HUDEP-2 (cell line): ENCODE measurements around the gene LIN28B.
"Not testable (repeated sequence)": the region's sequence is repeated elsewhere in the genome, so short reads cannot be mapped to it uniquely, and the experiment has no call there.

Experiments used
- DNase-seq, 76 experiments: peaks; one replicate each; lab custom pipeline; 2025; ENCODE audit not compliant: unreplicated experiment in 76 of 76; lab: John Stamatoyannopoulos, UW

The LIN28B gene

DNA sequence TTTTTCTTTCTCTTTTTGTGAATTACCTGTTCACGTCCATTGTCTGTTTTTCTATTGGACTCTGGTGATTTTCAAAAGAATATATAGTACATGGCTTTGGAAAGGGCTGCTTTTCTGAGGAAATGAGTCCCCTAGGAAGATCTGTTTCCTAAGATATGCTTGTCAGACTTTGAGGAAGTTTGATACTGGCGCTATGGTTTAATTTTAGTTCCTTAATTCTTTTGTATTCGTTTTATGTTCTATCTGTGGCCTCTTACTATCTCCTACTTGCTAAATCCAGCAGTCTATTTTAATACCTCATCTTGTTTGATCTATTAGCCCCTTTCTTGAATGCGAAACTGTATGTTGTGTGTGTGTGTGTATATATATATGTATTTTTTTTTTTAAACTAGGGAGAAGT lies 101.9 kb downstream of the LIN28B start:
- no peak for DNase-seq

DNA sequence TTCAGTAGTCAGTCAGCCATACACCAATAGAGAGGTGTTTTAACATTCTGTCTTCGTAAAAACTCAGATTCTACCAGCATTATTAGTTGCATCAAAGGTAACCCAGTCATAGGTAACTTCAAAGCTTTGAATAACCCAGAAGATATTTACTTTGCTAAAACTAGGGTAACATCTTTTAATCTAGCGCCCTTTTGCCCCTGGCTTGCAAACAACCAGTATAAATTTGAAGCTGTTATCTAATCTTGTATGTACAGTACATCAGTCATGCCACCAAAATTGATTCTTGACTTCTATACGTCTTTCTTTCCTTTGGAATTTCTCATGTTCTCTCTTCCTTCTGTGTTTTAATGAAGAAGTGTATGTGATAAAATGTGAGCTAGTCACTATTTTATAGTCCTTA lies 109.3 kb downstream of the LIN28B start:
- no peak for DNase-seq

DNA sequence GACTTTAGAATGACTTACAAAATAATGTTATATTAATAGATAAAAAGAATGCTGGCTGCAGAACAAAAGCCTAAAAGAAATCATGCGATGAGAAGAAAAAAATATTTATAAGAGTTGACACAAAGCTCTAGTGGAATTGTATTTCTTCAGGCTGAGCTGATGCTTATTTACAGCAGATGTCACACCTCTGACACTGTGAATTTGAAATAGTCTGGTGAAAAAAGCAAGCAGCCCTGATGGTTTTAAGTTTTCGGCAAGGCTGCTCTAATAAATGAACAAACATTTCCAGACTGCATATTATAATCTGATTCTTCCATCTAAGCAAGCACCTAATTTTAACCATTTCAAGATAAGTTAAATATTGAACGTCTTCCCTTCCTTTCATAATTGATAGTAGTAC lies 109.9 kb downstream of the LIN28B start:
- DNase-seq = no peak

DNA sequence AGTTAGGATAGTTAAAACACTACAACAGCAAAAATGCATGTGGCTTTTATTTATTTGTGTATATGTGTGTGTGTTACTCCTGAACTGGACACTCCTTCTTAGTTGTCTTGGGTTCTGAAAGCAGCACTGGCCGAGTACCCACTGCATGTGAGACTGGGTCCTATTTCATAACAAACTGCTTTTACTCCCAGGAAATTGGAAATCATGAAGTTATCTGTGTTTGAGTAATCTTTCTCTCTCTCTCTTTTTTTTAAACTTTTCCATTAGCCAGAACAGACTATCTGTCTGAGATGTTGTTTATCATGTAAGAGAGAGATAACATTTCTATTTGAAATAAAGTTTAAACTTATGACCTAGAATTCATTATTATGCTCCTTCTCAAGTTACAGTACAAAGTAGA lies 110.4 kb downstream of the LIN28B start:
- DNase-seq = no peak

DNA sequence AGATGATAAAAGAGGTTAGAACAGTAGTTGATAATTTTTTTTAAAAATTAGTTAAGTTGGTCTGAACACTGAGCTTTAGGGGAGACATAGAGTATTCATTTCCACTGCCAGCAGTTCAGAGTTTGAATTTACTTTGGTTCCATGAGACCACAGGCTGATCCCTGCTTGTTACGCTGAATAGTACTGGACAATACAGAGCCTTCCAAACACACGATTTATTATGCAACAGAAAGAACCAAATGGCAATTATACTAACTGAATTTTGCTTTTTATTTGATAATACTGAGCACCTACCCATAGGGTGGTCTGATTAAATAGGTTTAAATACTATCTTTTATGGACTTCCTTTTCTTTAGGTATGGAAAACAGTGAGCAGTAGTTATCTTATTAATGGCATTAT lies 111.5 kb downstream of the LIN28B start:
- no peak for DNase-seq

DNA sequence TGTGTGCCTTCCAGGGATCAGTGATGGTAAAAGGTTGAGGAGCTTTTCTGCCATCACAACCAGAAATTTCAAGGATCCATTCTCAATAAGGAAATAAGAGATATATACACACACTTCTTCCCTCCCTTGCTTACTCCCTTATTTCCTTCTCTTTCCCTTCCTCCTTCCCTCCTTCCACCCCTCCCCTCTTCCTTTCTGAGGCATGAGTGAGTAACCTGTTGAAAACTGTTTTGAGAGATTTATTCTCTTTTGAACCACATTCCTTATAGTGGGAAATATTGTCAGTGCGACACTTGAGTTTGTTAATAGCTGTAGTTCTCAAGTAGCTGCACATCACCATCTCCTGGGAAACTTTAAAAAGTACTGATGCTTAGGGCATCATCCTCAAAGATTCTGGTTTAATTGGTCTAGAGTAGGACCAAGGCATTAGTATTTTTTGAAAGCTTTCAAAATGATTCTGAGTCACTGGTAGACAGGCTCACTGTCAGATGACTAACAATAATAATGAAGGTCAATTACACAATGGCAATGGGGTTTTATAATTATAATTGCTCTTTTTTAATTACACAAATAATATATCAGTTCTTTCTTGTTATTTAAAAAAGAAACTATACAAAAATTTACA lies 113.0 kb downstream of the LIN28B start:
- DNase-seq = no peak

DNA sequence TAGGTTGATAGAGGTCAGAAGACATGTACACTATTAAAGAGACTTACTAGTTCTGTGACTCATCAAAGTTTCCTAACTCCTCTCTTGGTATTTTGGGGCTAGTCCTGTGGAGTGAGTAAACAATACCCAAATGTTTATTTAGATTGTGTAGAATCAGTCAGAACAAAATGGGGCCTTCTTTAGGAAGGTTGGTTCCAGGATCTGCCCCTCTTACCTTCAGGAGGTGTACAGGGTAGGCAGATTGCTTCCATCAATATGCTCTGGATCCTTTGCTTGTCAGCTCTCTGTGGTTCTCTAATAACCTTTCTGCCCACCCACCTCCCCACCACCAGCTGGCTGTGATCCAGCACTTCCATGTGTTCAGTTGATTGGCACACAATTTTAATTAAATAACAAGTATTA lies 115.9 kb downstream of the LIN28B start:
- DNase-seq = peak in 2 of 76 experiments; percentile 13 to 18

DNA sequence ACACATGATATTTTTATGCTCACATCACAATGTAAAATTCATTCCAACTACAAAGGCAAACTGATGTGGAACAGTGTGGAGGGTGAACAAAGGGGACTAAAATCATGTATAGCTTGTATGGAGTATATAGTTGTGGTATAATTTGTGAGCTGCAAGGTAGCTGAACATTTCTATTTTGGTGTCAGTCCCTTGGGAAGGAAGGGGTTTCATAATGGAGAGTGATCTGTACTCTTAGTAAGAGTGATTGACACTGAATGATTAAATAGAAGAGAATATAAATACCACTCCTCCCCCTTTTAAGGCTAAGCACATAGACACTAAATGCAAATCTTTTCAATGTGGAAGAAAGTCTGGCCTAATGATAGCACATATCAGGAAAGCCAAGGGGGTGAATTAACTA lies 118.3 kb downstream of the LIN28B start:
- DNase-seq = no peak

DNA sequence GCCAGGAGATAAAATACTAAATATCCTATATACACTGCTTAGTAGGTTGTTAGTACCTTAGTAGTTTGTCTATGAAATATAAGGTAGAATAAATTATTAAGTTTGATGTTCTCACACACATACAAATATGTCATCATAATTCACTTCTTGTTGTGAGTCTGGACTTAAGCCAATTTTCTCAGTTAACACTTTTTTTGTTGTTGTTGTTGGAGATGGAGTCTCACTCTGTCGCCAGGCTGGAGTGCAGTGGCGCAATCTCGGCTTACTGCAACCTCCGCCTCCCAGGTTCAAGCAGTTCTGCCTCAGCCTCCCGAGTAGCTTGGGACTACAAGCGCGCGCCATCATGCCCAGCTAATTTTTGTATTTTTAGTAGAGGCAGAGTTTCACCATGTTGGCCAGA lies 119.5 kb downstream of the LIN28B start:
- not testable (repeated sequence) for DNase-seq

DNA sequence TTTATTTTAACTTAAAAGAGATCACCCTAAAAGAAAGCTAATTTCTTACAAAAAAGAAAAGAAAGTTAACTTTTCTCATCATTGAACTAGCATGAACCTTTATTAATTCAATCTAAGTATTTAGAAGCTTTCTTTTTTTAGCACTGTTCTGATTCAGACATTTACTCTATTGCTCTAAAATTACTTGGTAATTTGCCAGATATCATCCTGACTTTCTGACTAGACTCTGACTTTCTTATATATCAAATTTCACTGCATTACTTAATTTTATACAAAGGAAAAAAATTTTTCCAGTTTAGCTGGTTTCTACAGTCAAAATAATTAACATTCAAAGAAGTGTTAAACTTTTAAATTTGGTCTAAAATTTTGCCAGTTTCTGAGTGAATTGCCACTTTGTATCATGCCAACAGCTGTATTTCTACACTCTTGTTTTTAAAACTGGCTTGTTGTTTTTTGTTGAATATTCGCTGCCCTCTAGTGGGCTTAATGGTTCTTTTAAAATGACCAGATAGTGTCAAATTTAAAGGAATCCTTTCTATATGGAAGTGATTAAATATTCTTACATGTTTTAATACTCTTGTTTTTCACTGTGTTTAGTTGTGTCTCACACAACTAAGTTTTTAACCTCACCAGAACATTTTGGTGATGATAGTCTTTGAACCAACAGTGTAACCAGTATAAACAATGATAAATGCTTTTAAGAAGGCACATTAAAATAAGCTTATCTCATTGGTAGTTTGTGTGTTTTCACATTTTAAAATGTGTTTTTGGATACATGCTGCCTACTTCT lies 120.9 kb downstream of the LIN28B start:
- DNase-seq = peak in 24 of 76 experiments; percentile 7 to 60 (median 26)

DNA sequence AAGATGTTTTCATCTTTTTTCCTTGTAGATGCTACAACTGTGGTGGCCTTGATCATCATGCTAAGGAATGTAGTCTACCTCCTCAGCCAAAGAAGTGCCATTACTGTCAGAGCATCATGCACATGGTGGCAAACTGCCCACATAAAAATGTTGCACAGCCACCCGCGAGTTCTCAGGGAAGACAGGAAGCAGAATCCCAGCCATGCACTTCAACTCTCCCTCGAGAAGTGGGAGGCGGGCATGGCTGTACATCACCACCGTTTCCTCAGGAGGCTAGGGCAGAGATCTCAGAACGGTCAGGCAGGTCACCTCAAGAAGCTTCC lies 121.4 kb downstream of the LIN28B start:
- no peak for DNase-seq

DNA sequence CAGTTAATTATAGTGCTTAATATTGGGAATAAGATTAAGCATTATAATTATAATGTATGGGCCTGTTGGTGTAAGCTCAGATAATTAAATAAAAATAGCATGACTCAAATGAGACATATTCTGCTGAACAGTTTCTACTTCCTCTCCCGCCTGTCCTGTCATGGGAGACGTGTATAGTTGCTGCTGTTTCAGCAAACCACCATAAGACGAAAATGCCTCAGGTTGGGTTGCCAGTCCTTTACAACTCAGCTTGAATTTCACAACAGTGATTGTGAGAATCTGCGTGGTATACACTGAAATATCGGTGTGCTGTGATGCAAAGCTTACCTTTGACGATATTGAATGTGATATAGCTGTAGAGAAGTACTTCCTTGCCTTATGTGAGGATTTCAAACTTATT lies 123.4 kb downstream of the LIN28B start:
- DNase-seq = no peak

DNA sequence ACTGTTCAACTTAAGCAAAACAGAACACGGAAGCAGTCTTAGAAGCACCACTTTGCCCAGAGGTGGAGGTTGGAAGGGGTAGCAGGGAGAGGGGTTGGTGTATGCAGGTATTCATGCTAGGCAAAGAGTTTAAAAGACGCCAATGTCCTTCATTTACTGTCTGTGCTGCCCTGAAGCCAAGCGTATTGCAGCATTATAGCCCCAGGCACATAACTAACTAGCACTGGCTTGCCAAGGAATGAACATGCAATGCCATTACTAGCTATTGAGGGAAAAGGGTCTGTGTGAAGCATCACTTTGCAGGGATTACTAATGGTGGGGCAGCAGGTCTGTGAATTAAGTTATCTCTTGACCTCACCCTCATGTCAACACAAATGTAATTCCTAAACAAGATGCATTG lies 124.8 kb downstream of the LIN28B start:
- DNase-seq = not testable (repeated sequence)

DNA sequence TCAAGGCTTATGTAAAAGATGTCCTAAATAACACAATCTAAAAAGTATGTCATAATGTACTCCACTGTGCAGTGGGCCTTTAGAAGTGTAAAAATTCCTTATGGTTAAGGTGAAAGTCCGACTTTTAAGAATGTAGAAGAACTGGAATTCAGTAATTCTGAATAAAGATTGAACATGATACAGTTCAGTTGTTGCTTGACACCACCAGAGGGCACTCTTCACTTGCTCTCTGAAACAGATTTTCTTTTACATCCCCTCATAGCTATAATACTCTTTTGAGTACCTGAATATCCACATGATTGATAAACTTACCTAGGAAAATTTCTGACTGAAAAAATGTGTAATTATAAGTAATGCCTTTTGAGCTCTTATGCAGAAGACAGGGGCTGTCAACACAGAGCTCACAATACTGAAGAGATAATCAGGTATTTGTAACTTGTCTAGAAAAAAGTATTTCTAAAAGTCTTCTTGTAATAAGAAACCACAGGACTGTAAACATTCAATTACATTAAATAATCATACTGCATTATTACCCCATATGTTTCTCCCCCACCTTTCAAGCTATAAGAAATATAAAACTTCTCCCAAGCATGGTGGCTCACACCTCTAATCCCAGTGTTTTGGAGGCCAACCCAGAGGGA lies 130.8 kb downstream of the LIN28B start:
- peak in 17 of 76 experiments; percentile 3 to 45 (median 23) for DNase-seq

DNA sequence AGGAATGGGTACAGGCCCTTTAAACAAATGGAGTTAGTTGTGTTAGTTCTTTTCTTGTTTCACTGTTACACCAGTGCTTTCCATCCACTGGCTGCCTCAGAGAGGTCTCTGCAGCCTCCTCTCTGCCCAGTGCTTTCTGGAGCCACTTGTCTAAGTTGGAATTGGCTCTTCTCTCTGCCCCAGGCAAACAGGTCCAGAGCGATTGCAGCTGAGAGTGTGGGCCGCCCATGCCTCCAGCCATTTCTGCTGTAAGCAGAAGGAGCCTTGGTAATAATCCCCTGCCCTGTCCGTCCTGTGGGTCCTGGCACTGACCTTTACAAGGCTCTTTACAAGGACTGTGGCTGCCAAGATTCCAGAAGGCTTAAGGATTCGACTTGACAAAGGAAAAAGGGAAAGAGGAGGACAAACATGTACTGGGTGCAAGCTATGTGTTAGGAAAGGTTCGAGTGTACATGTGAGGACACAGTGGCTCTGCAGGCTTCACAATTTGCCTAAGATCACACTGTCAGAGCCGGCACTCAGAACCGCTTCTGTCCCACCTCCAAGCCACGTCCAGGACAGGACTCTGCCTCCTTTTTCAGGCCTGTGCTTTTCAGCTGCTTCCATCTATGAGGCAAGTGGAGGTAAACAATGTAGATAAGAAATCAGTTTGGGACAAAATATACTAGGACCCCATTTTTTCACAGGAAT lies 134.4 kb downstream of the LIN28B start:
- no peak for DNase-seq

DNA sequence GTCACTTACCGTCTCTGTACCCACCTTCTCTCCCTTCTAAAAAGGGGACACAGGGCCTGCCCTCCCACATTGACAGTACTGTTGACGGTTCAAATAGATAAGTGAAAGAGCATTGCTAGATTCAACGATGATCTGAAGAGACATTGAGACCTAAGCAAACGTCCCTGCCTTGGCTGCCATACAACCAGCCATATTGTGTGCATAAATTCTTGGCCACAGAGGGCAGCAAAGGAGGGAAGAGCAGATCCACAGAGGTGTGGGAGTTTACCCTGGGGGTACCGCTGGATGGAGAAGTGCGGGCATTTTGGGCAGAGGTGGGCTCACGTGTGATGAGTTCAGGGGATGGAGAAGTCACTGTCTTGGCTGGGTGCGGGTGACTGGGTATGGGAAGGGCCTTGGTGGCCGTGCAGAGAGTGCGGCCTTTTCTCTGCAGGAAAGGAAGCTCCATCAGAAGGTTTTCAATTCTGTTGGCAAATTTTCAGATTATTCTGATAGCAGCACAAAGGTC lies 137.3 kb downstream of the LIN28B start:
- DNase-seq = no peak

DNA sequence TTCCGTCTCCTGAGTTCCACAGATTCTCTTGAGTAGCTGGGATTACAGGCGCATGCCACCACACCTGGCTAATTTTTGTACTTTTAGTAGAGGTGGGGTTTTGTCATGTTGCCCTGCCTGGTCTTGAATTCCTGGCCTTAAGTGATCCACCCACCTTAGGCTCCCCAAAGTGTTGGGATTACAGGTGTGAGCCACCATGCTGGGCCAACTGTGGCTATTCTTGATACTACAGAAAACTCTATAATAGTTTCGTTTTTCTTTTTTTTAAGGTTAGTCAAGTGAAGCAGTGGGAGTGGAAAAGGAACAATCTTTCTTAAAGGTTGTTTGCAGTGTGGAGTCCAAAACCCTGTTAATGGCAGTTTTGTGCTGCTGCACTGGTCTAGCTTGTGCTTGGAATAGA lies 138.2 kb downstream of the LIN28B start:
- DNase-seq = no peak

DNA sequence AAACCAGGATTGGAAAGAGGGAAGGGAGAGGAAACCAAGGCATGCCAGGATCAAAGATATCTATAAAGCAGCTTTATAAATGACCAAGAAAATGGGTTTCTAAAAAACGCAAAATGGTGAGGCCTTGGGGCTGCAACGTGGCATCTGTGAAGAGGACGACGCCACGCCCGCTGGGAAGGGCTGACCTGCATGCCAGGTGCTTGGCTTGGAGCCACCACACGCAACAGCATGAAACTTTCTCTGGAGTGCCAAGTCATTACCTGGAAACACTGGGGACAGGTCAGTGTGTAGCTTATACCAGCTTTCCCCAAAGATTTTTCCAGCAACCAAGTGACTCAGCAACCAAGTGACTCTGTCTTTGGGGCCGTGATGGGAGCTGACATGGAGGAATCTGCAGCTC lies 140.4 kb downstream of the LIN28B start:
- DNase-seq = no peak

DNA sequence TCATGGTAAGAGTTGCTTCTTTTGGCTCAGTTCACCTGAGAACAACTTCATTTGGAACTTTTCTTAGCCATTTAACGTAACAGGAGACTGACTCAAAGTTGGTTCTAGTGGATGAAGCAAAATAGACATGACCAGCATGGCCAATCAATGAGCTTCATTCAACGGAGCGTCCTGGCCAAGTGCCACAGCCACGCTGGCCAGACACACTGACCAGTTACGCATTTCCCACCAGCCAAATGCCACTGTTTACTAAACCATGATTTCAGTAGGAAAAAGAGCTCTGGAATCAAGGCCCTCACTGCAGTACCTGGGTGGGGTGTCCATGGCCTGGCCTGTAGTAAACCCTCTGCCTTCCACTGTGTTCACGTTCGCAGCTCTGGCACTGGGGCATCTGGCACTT lies 142.5 kb downstream of the LIN28B start:
- DNase-seq = no peak

DNA sequence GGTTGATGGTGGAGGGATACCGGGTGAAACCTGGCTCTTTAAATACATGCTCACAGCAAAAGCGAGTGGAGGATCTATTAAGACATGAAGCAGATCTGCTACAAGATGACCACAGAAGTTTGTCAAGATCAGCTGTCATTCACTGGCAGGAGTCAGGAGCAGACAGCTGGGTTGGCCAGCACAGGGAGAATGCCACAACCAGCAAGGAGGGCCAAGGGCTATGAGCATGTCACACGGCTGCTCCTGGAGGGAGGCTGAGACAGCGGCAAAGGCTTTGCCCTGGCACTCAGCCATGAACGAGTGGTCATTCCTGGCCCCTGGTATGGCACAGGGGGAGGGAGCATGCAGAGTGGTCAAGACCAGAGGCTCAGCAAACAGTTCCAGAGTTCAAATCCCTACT lies 145.3 kb downstream of the LIN28B start:
- no peak for DNase-seq

DNA sequence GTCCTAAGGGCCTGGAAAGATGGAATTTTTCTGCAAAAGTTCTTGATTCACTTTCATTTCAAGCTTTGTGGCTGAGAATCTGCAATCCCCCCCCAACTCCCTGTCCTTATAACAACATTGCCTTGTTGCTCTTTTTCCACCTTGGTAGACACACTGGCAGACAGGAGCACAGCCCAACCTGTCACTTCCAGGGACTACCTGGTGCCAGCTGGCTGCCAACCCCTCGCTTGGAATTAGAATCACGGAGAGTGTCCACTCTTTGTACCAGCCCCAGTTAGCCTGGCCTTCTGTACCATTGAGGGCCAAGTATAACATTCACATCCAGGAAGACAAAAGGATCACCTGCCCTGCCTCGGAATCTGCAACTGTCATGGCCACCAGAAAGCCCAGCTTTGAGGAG lies 148.2 kb downstream of the LIN28B start:
- DNase-seq = no peak
